ENCODE results near the gene ATIC. TPM values are rescaled to one million over a fixed set of nuclear protein-coding genes. Genes with fewer than 3 reads are reported as not detected.
A peak's percentile ranks its signal among the peaks of the same experiment; 100 is the strongest.
"Not testable (repeated sequence)": the region's sequence is repeated elsewhere in the genome, so short reads cannot be mapped to it uniquely, and the experiment has no call there.

ATIC gene
- total RNA-seq, 1 experiment from 2014 or later, result 295 TPM

DNA sequence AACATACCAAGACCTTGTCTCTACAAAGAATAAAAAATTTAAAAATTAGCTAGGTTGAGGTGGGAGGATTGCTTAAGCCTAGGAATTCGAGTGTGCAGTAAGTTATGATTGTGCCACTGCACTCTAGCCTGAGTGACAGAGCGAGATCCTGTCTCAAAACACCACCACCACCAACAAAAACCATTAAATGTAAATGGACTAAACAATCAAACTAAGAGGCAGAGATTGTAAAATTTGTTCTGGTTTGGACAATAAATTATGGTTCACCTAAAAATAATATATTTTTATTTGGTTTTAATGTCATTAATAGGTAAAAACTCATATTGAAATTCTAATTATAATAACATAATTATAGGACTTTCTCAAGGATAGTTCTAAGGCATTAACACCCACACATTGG is 9.9 kb upstream of the ATIC start:
- H3K9ac ChIP-seq (ENCODE audit: extremely low read depth, insufficient read length, low read length), result no peak overlapping the region
- H3K4me2 ChIP-seq (ENCODE audit: insufficient read depth, insufficient read length, low read length), result no peak overlapping the region
- no peaks in the 10 kb centered on the region for H3K4me1 ChIP-seq (ENCODE audit: insufficient read depth, low read length)
- no peak overlapping the region for H2AFZ ChIP-seq (ENCODE audit: low read length)
- no peak overlapping the region for H3T11ph ChIP-seq (ENCODE audit: low read length)
- no peak overlapping the region for H2BK15ac ChIP-seq (ENCODE audit: low read depth, low read length)
- no peak overlapping the region for H2BK120ac ChIP-seq (ENCODE audit: low read depth, low read length, poor library complexity, severe bottlenecking)
- no peak overlapping the region for H2BK20ac ChIP-seq (ENCODE audit: low read depth, low read length, poor library complexity, severe bottlenecking)
- H3K36me3 Mint-ChIP-seq (ENCODE audit: insufficient read depth in 1 of 3, low read depth in 3 of 3), result peaks cover 2 to 11% (median 7%) of the 10 kb centered on the region in 3 experiments; a peak in 6 of 7 replicates
- no peak overlapping the region for H4K8ac ChIP-seq (replicated peaks; ENCODE audit: insufficient read length, low read depth, low read length)
- no peak overlapping the region for H3K23ac ChIP-seq (ENCODE audit: insufficient read length, low read depth, low read length)
- H3K9me3 ChIP-seq (ENCODE audit: control insufficient read depth, low read depth, low read length), result no peaks in the 10 kb centered on the region
- DNase-seq, result no peak
- peaks cover 7 to 10% of the 10 kb centered on the region in 2 experiments; a peak in 4 of 5 replicates for H3K9me3 Mint-ChIP-seq
- no peak overlapping the region for H2BK12ac ChIP-seq (ENCODE audit: insufficient read length, low read depth, low read length)
- no peak overlapping the region for H3K4ac ChIP-seq (ENCODE audit: low read depth, low read length)
- no peak overlapping the region for H3K27ac ChIP-seq (ENCODE audit: insufficient read length, low read depth, low read length)
- H3K18ac ChIP-seq (ENCODE audit: insufficient read length, low read depth, low read length), result no peak overlapping the region
- no peak overlapping the region for H3K27ac Mint-ChIP-seq
- 0 out of 4 replicates have a peak, but pooled peaks cover 0 to 2% of the 10 kb centered on the region in 2 experiments for H3K4me1 Mint-ChIP-seq
- no peak overlapping the region for H3K14ac ChIP-seq (ENCODE audit: insufficient read depth, low read length)
- no peak overlapping the region for H3K56ac ChIP-seq (ENCODE audit: insufficient read length, low read depth, low read length)
- no peaks in the 10 kb centered on the region for H3K79me2 ChIP-seq (ENCODE audit: insufficient read depth, low read length)
- H3K79me1 ChIP-seq (ENCODE audit: insufficient read depth, low read depth, low read length, poor library complexity, severe bottlenecking), result no peaks in the 10 kb centered on the region
- no peaks in the 10 kb centered on the region for H3K27me3 Mint-ChIP-seq (ENCODE audit: low read depth)
- no peaks in the 10 kb centered on the region for H3K23me2 ChIP-seq (ENCODE audit: insufficient read length, low read depth, low read length, poor library complexity, severe bottlenecking)
- no peaks in the 10 kb centered on the region for H3K27me3 ChIP-seq (ENCODE audit: insufficient read depth, low read length)
- H4K20me1 ChIP-seq (ENCODE audit: control insufficient read depth, insufficient read depth, insufficient read length), result no peaks in the 10 kb centered on the region
- TF ChIP-seq, protein P1, sequence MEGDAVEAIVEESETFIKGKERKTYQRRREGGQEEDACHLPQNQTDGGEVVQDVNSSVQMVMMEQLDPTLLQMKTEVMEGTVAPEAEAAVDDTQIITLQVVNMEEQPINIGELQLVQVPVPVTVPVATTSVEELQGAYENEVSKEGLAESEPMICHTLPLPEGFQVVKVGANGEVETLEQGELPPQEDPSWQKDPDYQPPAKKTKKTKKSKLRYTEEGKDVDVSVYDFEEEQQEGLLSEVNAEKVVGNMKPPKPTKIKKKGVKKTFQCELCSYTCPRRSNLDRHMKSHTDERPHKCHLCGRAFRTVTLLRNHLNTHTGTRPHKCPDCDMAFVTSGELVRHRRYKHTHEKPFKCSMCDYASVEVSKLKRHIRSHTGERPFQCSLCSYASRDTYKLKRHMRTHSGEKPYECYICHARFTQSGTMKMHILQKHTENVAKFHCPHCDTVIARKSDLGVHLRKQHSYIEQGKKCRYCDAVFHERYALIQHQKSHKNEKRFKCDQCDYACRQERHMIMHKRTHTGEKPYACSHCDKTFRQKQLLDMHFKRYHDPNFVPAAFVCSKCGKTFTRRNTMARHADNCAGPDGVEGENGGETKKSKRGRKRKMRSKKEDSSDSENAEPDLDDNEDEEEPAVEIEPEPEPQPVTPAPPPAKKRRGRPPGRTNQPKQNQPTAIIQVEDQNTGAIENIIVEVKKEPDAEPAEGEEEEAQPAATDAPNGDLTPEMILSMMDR (conservative IDR thresholded peaks at IDR 0.05), result no peak
- WGBS (ENCODE audit: extremely low coverage, insufficient read length, low lambda C conversion rate), result no CpG with 5 or more reads among the region's 2 CpGs
- H2BK5ac ChIP-seq (ENCODE audit: insufficient read length, low read length), result no peak overlapping the region
- no peak overlapping the region for H4K91ac ChIP-seq (ENCODE audit: insufficient read length, low read depth, low read length)
- no peak overlapping the region for H3K4me3 Mint-ChIP-seq
- no peak overlapping the region for H4K5ac ChIP-seq (ENCODE audit: insufficient read length, low read depth, low read length)
- H2AK5ac ChIP-seq (ENCODE audit: insufficient read length, low read length), result no peak overlapping the region

DNA sequence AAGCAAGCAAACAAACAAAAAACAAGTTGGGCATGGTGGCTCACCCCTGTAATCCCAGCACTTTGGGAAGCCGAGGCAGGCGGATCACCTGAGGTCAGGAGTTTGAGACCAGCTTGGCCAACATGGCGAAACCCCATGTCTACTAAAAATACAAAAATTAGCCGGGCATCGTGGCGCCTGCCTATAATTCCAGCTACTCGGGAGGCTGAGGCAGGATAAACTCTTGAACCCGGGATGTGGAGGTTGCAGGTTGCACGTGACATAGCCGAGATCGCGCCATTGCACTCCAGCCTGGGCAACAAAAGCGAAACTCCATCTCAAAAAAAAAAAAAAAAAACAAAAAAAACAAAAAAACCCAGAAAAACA is 617 bp upstream of the ATIC start:
- H3K18ac ChIP-seq (ENCODE audit: insufficient read length, low read depth, low read length); H3K27me3 ChIP-seq (ENCODE audit: insufficient read depth, low read length); H2BK5ac ChIP-seq (ENCODE audit: insufficient read length, low read length); H2BK20ac ChIP-seq (ENCODE audit: low read depth, low read length, poor library complexity, severe bottlenecking); H3K27ac ChIP-seq (ENCODE audit: insufficient read length, low read depth, low read length); H3K4ac ChIP-seq (ENCODE audit: low read depth, low read length); H3K79me2 ChIP-seq (ENCODE audit: insufficient read depth, low read length); H4K5ac ChIP-seq (ENCODE audit: insufficient read length, low read depth, low read length); H4K91ac ChIP-seq (ENCODE audit: insufficient read length, low read depth, low read length); H3T11ph ChIP-seq (ENCODE audit: low read length); H2BK12ac ChIP-seq (ENCODE audit: insufficient read length, low read depth, low read length); H3K79me1 ChIP-seq (ENCODE audit: insufficient read depth, low read depth, low read length, poor library complexity, severe bottlenecking); H3K4me1 ChIP-seq (ENCODE audit: insufficient read depth, low read length); H3K27ac Mint-ChIP-seq; H3K9me3 Mint-ChIP-seq; H4K8ac ChIP-seq (replicated peaks; ENCODE audit: insufficient read length, low read depth, low read length); H3K23ac ChIP-seq (ENCODE audit: insufficient read length, low read depth, low read length); H3K56ac ChIP-seq (ENCODE audit: insufficient read length, low read depth, low read length); H2AK5ac ChIP-seq (ENCODE audit: insufficient read length, low read length); H3K27me3 Mint-ChIP-seq (ENCODE audit: low read depth); H2AFZ ChIP-seq (ENCODE audit: low read length); H3K14ac ChIP-seq (ENCODE audit: insufficient read depth, low read length); H3K9ac ChIP-seq (ENCODE audit: extremely low read depth, insufficient read length, low read length); H3K9me3 ChIP-seq (ENCODE audit: control insufficient read depth, low read depth, low read length); H4K20me1 ChIP-seq (ENCODE audit: control insufficient read depth, insufficient read depth, insufficient read length); H2BK15ac ChIP-seq (ENCODE audit: low read depth, low read length); DNase-seq; H2BK120ac ChIP-seq (ENCODE audit: low read depth, low read length, poor library complexity, severe bottlenecking): not testable (repeated sequence)
- Histone ChIP-seq H3K23me2 (ENCODE audit: insufficient read length, low read depth, low read length, poor library complexity, severe bottlenecking) (peaks cover 12% of the 10 kb centered on the region), H3K4me2 (ENCODE audit: insufficient read depth, insufficient read length, low read length) (peak overlapping the region; percentile 96)
- peaks cover 16 to 26% of the 10 kb centered on the region in 2 experiments for H3K4me1 Mint-ChIP-seq
- WGBS (ENCODE audit: extremely low coverage, insufficient read length, low lambda C conversion rate), result no CpG with 5 or more reads among the region's 13 CpGs
- H3K36me3 Mint-ChIP-seq (ENCODE audit: insufficient read depth in 1 of 3, low read depth in 3 of 3), result peaks cover 28 to 39% (median 31%) of the 10 kb centered on the region in 3 experiments
- peak overlapping the region; percentile 77 to 91; a peak in 4 of 5 replicates for H3K4me3 Mint-ChIP-seq

All from H9 (cell line).